Mesenchymal stem cell (in vitro differentiated cells and primary cell): Measurements from ENCODE around the gene LGALS3.

Experiments used
- DNase-seq: peaks from one replicate; pipeline ENCODE4 v3.0.0-alpha.2; 2013
- H2AFZ ChIP-seq: one replicate; pipeline ENCODE4 v1.6.1; 2013; ENCODE audit warnings: low read depth, mild to moderate bottlenecking, control low read depth, inconsistent platforms, low read length, moderate library complexity
- H2AK5ac ChIP-seq: 2 replicates; pipeline ENCODE4 v1.6.1; 2013; ENCODE audit warnings: low read length, moderate library complexity, mild to moderate bottlenecking, inconsistent platforms; ENCODE audit not compliant: severe bottlenecking
- H2BK120ac ChIP-seq: one replicate; pipeline ENCODE4 v1.6.1; 2013; ENCODE audit warnings: low read depth, mild to moderate bottlenecking, inconsistent platforms, low read length, moderate library complexity
- H2BK12ac ChIP-seq, 2 experiments: one replicate each; pipeline ENCODE4 v1.6.1; 2013; ENCODE audit warnings: inconsistent platforms in 2 of 2, low read length in 2 of 2, mild to moderate bottlenecking in 2 of 2, moderate library complexity in 2 of 2, control low read depth in 1 of 2
- H2BK15ac ChIP-seq: one replicate; pipeline ENCODE4 v1.6.1; 2013; ENCODE audit warnings: mild to moderate bottlenecking, low read depth, inconsistent platforms; ENCODE audit not compliant: poor library complexity, severe bottlenecking
- H2BK5ac ChIP-seq: 2 replicates; pipeline ENCODE4 v1.6.1; 2013; ENCODE audit warnings: low read depth, mild to moderate bottlenecking, low read length, control low read depth, inconsistent platforms; ENCODE audit not compliant: poor library complexity, severe bottlenecking
- H3K14ac ChIP-seq, 2 experiments: one replicate each; pipeline ENCODE4 v1.6.1; 2013; ENCODE audit warnings: inconsistent platforms in 2 of 2, low read length in 2 of 2, control low read depth in 1 of 2, mild to moderate bottlenecking in 1 of 2, moderate library complexity in 1 of 2
- H3K18ac ChIP-seq, 2 experiments: one replicate each; pipeline ENCODE4 v1.6.1; 2013; ENCODE audit warnings: inconsistent platforms in 2 of 2, low read length in 2 of 2, control low read depth in 1 of 2, low read depth in 1 of 2, mild to moderate bottlenecking in 1 of 2
- H3K23ac ChIP-seq, 2 experiments: one replicate each; pipeline ENCODE4 v1.6.1; 2013; ENCODE audit warnings: inconsistent platforms in 2 of 2, low read length in 2 of 2, mild to moderate bottlenecking in 2 of 2, moderate library complexity in 2 of 2, control low read depth in 1 of 2
- H3K27ac ChIP-seq: 2 replicates; pipeline ENCODE4 v1.5.1; 2013; ENCODE audit warnings: mild to moderate bottlenecking, moderate library complexity, low read length, control low read depth, inconsistent platforms; ENCODE audit not compliant: poor library complexity, severe bottlenecking
- H3K27me3 ChIP-seq, 2 experiments: 2 replicates each; pipeline versions ENCODE4 v1.6.1 to v1.7.0; 2013; ENCODE audit warnings: low read length in 2 of 2, mild to moderate bottlenecking in 2 of 2, moderate library complexity in 2 of 2, control low read depth in 1 of 2, inconsistent platforms in 1 of 2; ENCODE audit not compliant: control insufficient read depth in 1 of 2, insufficient read depth in 1 of 2
- H3K36me3 ChIP-seq, 2 experiments: 2 replicates each; pipeline versions ENCODE4 v1.6.1 to v1.7.0; 2013; ENCODE audit warnings: low read length in 2 of 2, control low read depth in 1 of 2, inconsistent platforms in 1 of 2, low read depth in 1 of 2, mild to moderate bottlenecking in 1 of 2; ENCODE audit not compliant: insufficient read depth in 2 of 2, control insufficient read depth in 1 of 2
- H3K4ac ChIP-seq, 2 experiments: one replicate each; pipeline ENCODE4 v1.6.1; 2013; ENCODE audit warnings: inconsistent platforms in 2 of 2, low read length in 2 of 2, mild to moderate bottlenecking in 2 of 2, moderate library complexity in 2 of 2, control low read depth in 1 of 2, low read depth in 1 of 2
- H3K4me1 ChIP-seq: 2 replicates; pipeline ENCODE4 v1.6.1; 2013; ENCODE audit warnings: low read depth, low read length, control low read depth; ENCODE audit not compliant: control insufficient read depth, insufficient read depth
- H3K4me2 ChIP-seq: 2 replicates; pipeline ENCODE4 v1.6.1; 2013; ENCODE audit warnings: low read length, mild to moderate bottlenecking, inconsistent platforms; ENCODE audit not compliant: poor library complexity, severe bottlenecking
- H3K4me3 ChIP-seq, 2 experiments: 2 replicates each; pipeline versions ENCODE4 v1.5.1 to v1.7.0; 2013; ENCODE audit warnings: low read length in 2 of 2, mild to moderate bottlenecking in 2 of 2, control low read depth in 1 of 2, low read depth in 1 of 2; ENCODE audit not compliant: insufficient read depth in 1 of 2
- H3K79me1 ChIP-seq: replicated peaks from 2 replicates; pipeline ENCODE4 v1.6.1; 2013; ENCODE audit warnings: mild to moderate bottlenecking, control low read depth, low read length, inconsistent platforms; ENCODE audit not compliant: poor library complexity, severe bottlenecking
- H3K9ac ChIP-seq: 2 replicates; pipeline ENCODE4 v1.7.0; 2013; ENCODE audit warnings: mild to moderate bottlenecking, low read length, moderate library complexity
- H3K9me3 ChIP-seq: 2 replicates; pipeline ENCODE4 v1.7.0; 2013; ENCODE audit warnings: mild to moderate bottlenecking, low read length; ENCODE audit not compliant: control insufficient read depth
- H4K8ac ChIP-seq: one replicate; pipeline ENCODE4 v1.6.1; 2013; ENCODE audit warnings: inconsistent platforms, mild to moderate bottlenecking, low read length, moderate library complexity
- H4K91ac ChIP-seq: one replicate; pipeline ENCODE4 v1.6.1; 2013; ENCODE audit warnings: mild to moderate bottlenecking, low read length, inconsistent platforms
- WGBS: methylation state at CpG from one replicate; pipeline ENCODE4 v1.1.7; 2013; ENCODE audit warnings: mixed read lengths; 5-methylcytosine and 5-hydroxymethylcytosine counted together

The LGALS3 gene

GRCh38 chr14:55170526-55170925, 41.5 kb downstream of the LGALS3 start:
- Histone ChIP-seq H4K8ac (no peak overlapping the region), H2BK12ac (no peak overlapping the region), H3K14ac (no peak overlapping the region), H2BK5ac (no peak overlapping the region), H2AFZ (no peak overlapping the region), H3K23ac (no peak overlapping the region), H3K36me3 (no peaks in the 10 kb centered on the region), H3K27me3 (no peaks in the 10 kb centered on the region), H3K27ac (no peak overlapping the region), H3K79me1 (no peaks in the 10 kb centered on the region), H2BK15ac (no peak overlapping the region), H3K4ac (no peak overlapping the region), H3K9me3 (no peaks in the 10 kb centered on the region), H4K91ac (no peak overlapping the region), H3K9ac (no peak overlapping the region), H3K4me3 (no peak overlapping the region), H3K4me1 (no peaks in the 10 kb centered on the region), H3K18ac (no peak overlapping the region), H2BK120ac (no peak overlapping the region), H3K4me2 (no peak overlapping the region), H2AK5ac (no peak overlapping the region)
- WGBS: no CpG with 5 or more reads among the region's 2 CpGs
- no peak for DNase-seq

GRCh38 chr14:55180006-55180405, 51.0 kb downstream of the LGALS3 start:
- no peak overlapping the region for H3K14ac ChIP-seq
- DNase-seq: no peak
- H2AFZ ChIP-seq: no peak overlapping the region
- peaks cover 3% of the 10 kb centered on the region for H3K4me1 ChIP-seq
- WGBS: 100% methylated on average over 2 of the region's 2 CpGs
- H4K91ac ChIP-seq: no peak overlapping the region
- H4K8ac ChIP-seq: no peak overlapping the region
- no peak overlapping the region for H3K9ac ChIP-seq
- H2BK15ac ChIP-seq: no peak overlapping the region
- no peaks in the 10 kb centered on the region for H3K36me3 ChIP-seq
- no peak overlapping the region for H2BK12ac ChIP-seq
- H3K27me3 ChIP-seq: no peaks in the 10 kb centered on the region
- H3K4ac ChIP-seq: no peak overlapping the region
- H3K18ac ChIP-seq: no peak overlapping the region
- no peaks in the 10 kb centered on the region for H3K9me3 ChIP-seq
- no peak overlapping the region for H3K27ac ChIP-seq
- no peak overlapping the region for H3K4me2 ChIP-seq
- no peak overlapping the region for H3K23ac ChIP-seq
- peaks cover 4% of the 10 kb centered on the region for H3K79me1 ChIP-seq
- no peak overlapping the region for H2AK5ac ChIP-seq
- no peak overlapping the region for H2BK120ac ChIP-seq
- no peak overlapping the region for H2BK5ac ChIP-seq
- no peak overlapping the region for H3K4me3 ChIP-seq

GRCh38 chr14:55180434-55180833, 51.4 kb downstream of the LGALS3 start:
- no peak for DNase-seq
- H3K4ac ChIP-seq: no peak overlapping the region
- H3K4me1 ChIP-seq: peaks cover 3% of the 10 kb centered on the region
- no peak overlapping the region for H2BK12ac ChIP-seq
- H4K91ac ChIP-seq: no peak overlapping the region
- H3K27ac ChIP-seq: no peak overlapping the region
- H3K23ac ChIP-seq: no peak overlapping the region
- no peaks in the 10 kb centered on the region for H3K27me3 ChIP-seq
- no peak overlapping the region for H2BK15ac ChIP-seq
- no peak overlapping the region for H3K14ac ChIP-seq
- H3K18ac ChIP-seq: no peak overlapping the region
- no peak overlapping the region for H3K4me2 ChIP-seq
- 100% methylated on average over 2 of the region's 4 CpGs for WGBS
- no peak overlapping the region for H2BK120ac ChIP-seq
- H3K79me1 ChIP-seq: peaks cover 4% of the 10 kb centered on the region
- H3K9ac ChIP-seq: no peak overlapping the region
- H3K9me3 ChIP-seq: no peaks in the 10 kb centered on the region
- H2BK5ac ChIP-seq: no peak overlapping the region
- no peaks in the 10 kb centered on the region for H3K36me3 ChIP-seq
- H2AK5ac ChIP-seq: no peak overlapping the region
- H2AFZ ChIP-seq: no peak overlapping the region
- H4K8ac ChIP-seq: no peak overlapping the region
- no peak overlapping the region for H3K4me3 ChIP-seq

GRCh38 chr14:55188686-55189295, 59.7 kb downstream of the LGALS3 start:
- Histone ChIP-seq H3K18ac (no peak overlapping the region), H3K79me1 (peaks cover 19% of the 10 kb centered on the region), H3K4me2 (no peak overlapping the region), H3K36me3 (no peaks in the 10 kb centered on the region), H2BK12ac (no peak overlapping the region), H3K23ac (no peak overlapping the region), H3K4ac (no peak overlapping the region), H3K14ac (no peak overlapping the region), H2BK120ac (no peak overlapping the region), H2BK5ac (no peak overlapping the region), H3K9me3 (no peaks in the 10 kb centered on the region), H3K4me1 (peaks cover 3% of the 10 kb centered on the region), H2AFZ (no peak overlapping the region), H3K4me3 (no peak overlapping the region), H3K27ac (no peak overlapping the region), H3K9ac (no peak overlapping the region), H2BK15ac (no peak overlapping the region), H4K8ac (no peak overlapping the region), H3K27me3 (no peaks in the 10 kb centered on the region), H2AK5ac (no peak overlapping the region), H4K91ac (no peak overlapping the region)
- peak; percentile 37 for DNase-seq
- 100% methylated on average over 1 of the region's 4 CpGs for WGBS
